HG02678 (cell line): ENCODE data around the gene MT1X.
A peak's percentile ranks its signal among the peaks of the same experiment; 100 is the strongest.
"Not testable (repeated sequence)": the region's sequence is repeated elsewhere in the genome, so short reads cannot be mapped to it uniquely, and the experiment has no call there.

Experiments used
- ATAC-seq: cut with Tn5 transposase; IDR thresholded peaks from one replicate; pipeline ENCODE4 v1.9.1; 2021; ENCODE audit warnings: mild to moderate bottlenecking, moderate library complexity; ENCODE audit not compliant: unreplicated experiment

The MT1X gene

DNA sequence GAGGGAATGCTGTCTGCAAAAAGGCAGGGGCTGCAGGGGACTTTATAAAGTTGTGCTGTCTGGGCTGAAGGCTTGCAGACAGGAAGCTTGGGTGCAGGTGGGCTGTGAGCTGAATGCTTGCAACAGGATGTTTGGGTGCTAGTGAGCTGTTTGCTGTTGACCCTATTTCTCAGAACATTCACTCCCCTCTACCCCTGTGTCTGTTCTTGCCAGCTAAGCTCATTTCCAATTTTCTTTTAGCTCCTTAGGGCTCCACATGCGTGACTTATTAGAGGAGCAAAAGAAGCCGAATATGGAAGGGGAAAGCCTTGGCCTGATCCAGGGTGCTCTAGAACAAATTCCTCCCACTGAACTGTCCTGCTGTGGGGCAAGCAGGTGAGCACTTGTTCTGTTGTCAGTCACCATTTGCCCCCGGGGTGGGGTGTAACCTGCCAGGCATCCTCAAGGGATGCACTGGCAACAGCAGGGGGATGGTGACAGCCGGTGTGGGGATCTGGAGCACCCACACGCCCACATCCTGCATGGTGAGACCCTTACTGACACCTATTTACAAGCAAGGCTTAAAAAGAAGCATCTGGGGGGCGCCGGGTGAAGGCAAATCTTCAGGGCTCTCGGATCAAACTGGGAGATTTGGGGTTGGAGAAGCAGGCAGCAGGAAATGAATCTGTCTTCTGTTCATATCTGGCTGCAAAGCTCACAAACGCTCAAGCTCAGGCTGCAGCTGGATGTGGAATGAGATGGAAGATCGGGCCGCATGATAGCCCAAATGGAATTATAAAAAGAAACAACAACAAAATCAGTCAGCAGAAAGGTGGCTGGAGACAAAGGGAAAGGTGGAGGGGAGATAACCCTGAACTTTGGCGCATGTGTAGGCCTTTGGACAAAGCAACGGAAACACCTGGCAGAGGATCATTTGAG lies 26.5 kb downstream of the MT1X start:
- ATAC-seq = no peak

DNA sequence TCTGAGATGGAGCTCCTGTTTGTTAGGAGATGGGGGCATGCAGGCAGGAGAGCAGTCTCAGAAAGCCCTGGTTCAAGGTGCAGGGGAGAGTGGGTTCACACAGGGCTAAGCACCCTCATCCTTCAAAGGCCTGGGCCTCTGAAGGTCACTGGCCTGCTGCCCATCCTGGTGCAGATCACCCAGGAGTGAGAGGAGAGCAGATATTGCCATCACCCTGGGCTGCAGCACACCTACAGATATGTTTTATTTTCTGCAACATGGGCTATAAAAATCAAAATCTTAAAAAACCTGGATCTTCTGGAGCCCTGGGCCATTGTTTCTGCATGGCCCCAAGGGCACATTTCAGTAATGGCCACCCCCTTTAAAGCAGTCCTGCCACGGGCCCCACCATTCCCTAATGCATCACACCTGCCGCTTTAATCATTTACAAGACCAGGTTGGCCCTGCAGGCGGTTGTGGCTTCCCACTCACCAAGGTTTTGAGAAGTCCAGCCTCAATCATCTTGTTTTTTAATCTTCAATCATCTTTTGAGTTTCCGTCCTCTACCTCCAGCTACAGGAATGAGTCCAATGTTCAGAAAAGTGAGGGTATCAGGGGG lies 27.3 kb downstream of the MT1X start:
- ATAC-seq = no peak

DNA sequence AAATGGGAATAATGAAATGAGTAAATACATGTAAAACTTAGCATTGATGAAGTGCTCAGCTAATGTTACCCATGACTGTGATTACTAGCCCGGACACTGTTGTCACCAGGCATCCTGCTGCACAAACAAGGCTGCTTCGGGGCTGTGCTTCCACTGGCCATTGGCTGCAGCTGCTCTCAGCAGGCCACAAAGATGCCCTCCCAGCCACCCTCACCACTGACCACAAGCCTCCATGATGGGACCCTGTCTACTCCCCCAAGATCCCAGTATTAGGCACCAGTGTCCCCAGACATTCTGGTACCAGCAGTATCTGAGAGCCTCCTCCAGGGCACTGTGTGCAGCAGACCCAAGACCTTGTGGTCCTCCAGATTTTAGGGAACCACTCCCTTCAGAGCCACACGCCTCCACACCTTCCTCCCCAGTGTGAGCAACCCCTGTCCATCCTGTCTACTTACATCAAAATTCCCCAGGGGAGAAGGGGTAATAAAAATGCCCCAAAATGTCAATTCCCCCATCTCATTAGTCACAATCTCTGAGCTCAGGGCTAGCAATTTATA lies 28.0 kb downstream of the MT1X start:
- no peak for ATAC-seq

DNA sequence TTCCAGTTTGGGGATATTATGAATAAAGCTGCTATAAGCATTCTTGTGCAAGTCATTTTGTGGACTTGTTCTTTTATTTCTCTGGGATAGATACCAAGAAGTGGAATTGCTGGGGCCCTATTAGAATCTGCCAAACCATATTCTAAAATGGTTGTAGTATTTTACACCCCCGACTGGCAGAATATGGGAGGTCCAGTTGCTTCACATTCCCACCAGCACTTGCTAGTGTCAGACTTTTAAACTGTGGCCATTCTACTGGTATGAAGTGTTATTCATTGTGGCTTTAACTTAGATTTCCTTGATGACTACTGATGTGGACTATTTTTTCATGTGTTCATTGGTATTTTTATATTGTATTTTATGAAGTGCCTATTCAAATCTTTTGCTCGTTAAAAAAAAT lies 29.6 kb downstream of the MT1X start:
- no peak for ATAC-seq

DNA sequence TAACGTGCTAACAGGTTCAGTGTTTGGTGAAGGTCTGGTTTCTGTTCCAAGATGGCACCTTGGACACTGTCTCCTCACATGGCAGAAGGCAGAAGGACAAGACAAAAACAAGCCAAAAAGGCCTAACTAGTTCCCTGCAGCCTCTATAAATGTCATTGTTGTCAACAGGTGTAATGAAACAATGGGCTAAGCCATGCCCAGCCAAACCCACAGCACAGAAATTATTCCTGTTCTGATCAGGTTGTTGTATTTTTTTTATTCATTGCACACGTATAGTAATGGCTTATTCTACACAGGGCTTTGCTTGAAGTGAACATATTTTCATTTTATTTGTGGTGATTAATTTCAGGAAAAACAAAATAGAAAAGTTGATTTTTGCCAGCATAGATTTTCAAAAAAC lies 31.5 kb downstream of the MT1X start:
- ATAC-seq = no peak

DNA sequence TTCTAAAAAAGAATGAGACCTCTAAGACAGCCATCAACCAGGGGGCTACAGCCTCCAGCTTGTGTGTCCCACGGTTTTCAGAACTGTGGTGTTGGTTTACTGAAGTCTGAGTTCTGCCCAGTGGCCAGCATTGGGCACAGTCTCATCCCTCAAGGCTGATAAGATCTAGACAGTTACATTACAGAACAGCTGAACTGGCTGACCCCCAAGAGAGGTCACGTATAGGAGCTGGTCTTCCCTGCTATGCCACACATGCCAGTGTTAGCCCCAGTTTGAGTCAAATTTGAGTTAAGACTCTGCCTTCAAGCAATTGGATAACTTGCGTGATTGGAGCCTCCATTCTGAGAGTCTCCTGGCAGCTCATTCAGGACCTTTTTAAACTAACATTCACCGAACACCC lies 32.9 kb downstream of the MT1X start:
- ATAC-seq = no peak

DNA sequence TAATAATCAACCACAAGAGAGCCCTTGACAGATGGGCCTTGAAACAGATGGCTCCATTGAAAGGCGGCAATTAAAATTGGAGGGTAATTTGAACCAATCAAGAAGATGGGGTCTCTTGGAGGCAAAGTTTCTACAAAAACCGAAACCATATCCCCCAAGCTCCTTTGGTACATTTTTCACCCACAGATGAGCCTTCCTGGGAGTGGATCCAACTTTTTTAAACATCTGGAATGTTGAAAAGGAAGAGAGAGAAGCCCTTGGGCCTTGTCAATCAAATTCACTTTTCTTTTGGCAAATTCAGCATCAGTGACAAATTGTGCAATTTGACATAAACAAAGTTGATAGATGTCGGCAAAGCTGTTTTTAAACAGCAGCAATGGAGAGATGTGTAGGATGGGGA lies 34.5 kb downstream of the MT1X start:
- ATAC-seq = no peak

DNA sequence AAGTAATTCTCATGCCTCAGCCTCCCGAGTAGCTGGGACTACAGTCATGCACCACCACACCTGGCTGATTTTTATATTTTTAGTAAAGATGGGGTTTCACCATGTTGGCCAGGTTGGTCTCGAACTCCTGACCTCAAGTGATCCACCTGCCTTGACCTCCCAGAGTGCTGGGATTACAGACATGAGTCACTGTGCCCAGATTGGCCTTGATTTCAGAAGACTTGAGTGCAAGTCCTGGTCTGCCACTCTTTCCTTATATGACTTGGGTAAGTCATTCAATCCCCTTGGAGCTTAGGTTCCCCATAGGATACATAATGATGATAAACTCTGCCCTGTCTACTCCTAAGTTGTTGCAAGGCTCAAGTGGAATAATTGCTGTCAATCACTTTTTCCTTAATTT lies 35.3 kb downstream of the MT1X start:
- not testable (repeated sequence) for ATAC-seq

DNA sequence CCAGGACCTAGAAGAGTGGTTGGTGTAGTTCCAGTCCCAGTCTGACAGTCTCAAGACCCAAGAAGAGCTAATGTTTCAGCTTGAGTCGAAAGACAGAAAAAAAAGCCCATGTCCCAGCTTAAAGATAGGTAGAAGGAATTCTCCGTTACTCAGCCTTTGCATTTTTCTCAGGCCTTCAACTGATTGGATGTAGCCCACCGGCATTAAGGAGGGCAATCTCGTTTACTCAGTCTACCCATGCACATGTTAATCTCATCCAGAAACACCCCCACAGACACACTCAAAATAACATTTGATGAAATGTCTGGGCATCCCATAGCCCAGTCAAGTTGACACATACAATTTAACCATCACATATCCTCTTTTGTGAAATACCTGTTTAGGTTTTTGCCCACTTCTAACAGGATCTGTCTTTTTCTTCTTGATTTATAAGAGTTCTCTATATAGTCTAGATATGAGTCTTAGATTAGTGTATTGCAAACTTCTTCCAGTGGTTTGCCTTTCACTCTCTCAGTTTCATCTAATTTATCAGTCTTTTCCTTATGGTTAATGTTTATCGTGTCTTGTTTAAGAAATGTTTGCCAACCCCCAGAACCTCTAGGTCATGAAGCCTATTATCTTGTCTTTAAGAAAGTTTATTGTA lies 40.1 kb downstream of the MT1X start:
- ATAC-seq = no peak

DNA sequence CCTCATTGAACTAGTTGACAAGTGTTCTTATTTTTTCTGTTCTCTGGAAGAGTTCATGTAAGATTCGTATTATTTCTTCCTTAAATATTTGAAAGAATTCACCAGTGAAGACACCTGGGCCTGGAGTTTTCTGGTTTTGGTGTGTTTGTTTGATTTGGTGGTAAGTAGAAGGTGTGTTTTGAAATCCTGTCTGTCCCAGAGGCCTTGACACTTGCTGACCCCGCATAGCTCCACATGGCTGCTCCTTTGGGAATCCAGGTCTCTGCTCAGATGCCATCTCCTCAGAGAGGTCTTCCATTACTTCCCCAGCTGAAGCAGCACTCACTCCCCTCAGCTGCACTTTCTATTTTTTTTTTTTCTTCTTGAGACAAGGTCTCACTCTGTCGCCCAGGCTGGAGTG lies 41.9 kb downstream of the MT1X start:
- ATAC-seq = no peak

DNA sequence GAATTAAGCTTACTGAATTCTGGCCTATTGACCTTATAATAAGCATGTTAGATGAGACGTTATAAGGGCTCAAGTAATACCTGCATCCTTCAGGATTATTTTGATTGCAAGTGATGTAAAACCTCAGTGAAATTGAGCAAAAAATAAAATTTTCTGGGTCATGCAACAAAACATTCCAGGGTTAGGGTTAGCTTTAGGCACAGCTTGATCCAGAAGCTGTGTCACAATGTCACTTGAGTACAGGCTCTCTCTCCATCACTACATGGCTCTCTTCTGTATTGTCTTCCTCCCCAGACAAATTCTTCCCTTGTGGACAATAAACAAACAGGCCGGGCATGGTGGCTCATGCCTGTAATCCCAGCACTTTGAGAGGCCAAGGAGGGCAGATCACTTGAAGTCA lies 44.0 kb downstream of the MT1X start:
- ATAC-seq = no peak

DNA sequence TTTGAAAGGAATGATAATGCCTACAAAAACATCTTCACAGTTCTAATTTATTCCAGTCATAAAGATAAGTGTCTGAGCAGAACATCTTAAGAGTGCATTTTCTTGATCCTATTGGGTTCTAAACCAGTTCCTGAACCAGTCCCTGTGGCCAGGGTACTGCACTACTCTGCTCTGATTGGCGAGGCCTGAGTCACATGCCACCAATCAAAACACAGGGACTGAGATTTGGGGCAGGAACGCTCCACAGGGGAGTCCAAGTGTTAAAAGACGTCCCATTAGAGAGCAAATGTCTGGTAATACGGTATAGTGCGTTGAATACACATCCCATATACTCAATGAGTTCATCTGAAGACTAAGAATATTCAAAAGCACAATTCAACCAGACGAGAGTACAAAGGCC lies 44.7 kb downstream of the MT1X start:
- no peak for ATAC-seq

DNA sequence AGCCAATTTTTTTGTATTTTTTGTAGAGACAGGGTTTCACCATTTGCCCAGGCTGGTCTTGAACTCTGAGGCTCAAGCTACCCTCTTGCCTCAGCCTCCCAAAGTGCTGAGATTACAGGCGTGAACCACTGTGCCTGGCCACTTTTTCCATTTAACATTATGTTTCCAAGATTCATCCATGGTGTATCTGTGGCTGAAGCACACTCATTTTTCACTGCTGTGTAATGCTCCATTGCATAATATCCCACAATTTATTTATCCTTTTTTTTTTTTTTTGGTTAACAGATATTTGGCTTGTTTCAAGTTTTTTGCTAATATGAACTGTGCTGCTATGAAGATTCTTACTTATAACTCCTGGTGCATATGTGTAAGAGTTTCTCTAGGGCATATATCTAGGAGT lies 45.8 kb downstream of the MT1X start:
- ATAC-seq = no peak

DNA sequence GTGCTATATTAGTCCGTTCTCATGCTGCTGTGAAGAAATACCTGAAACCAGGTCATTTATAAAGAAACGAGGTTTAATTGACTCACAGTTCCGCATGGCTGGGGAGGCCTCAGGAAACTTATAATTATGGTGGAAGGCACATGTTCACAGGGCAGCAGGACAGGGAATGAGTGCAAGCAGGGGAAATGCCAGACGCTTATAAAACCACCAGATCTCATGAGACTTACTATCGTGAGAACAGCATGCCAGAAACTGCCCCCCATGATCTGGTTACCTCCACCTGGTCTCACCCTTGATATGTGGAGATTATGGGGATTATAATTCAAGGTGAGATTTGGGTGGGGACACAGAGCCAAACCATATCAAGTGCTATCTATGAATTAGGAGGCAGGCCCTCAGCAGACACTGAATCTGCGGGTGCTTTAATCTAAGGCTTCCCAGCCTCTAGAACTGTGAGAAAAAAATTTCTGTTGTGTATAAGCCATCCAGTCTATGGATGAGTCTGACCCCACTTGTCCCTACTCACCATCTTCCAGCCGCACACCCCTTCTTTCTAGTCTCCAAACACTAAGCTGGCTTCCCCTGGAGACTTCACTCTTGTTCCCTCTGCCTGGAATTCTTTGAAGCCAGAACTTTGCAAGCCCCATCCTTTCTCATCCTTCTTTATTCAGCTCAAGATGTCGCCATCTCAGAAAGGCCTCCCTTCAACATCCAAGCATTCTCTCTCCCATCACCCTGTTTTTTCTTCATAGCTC lies 46.9 kb downstream of the MT1X start:
- no peak for ATAC-seq

DNA sequence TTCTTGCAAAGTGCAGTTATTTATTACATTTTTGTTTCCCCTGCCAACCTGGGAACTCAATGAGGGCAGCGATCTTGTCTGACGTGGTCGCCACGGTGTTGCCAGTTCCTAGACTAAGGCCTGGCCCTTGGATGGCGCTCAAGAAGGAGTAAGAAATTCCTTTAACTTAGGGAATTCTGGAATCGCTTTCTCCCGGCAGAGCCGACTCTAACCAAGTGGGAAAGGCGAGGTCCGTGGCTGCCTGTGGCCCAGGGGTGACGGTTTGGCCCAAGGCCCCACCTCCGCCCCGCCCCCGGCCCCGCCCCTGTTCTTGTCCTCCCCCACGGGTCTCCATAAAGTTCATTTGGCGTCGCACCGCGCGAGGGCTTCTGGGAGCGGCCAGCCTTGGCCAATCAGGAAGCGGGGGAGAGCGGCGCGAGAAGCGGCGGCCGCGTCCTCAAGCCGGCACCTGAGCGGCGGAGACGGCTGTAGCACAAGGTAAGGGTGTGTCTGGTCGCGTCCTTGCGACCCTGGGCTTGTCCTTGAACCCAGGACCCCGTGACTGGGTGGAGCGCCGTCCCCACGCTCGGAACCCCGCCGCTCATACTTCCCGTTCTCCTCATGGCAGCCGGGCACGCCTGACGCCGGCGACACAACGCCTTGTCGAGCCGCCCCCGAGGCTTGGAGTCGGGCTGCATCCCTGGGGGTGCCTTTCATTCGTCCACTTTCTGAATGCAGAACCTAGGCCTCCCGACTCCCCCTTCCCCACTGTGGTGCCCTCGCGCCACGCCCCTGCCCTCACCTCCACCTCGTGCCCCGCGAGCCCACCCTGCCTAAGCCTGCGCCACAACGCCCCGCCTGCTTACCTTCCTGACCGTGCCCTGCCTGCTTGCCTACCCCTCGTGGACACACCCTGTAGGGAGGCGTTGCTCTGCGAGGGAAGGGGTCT lies 47.7 kb downstream of the MT1X start, which contains the start of gene NUP93:
NUP93 (plus strand) TSS at position 395 of the 928 bp plus-strand sequence. CDS start 18,119 bp downstream, outside the sequence.
- ATAC-seq = peak; percentile 91

DNA sequence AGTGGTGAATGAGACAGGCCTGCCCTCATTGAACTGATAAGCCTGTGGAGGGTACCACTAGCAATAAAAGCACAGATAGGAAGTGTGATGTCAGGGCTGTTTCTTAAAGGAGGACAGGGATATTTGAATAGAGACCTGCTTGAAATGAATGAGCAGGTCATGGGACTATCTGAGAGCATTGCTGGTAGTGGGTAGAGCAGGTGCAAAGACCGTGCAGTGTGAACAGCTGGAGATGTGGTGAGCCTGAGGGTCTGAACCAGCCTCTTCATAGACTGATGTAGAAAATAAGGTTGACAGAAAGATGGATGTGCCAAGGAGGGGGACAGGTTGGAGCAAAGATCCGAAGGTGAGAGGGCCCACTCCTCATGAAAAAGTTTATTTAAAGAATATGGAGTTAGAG lies 50.1 kb downstream of the MT1X start:
- ATAC-seq = peak; percentile 43

DNA sequence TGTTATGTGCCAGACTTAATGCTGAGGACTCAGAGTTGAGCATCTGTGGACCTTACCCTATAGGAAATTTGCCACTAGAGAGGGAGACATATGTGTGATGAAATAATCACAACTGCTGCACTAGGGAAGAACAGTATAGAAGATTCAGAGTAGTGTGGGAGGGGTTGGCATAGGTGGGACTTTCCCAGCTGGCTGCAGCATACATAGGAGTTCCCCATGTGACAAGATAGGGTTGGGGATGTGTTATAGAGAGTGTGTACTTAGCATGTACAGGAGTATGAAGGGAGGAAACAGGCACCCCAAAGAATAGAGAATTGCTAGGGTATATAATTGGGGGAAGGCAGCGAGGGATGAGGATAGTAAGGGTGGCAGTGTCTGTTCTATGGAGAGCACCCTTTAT lies 50.6 kb downstream of the MT1X start:
- ATAC-seq = no peak
